Smooth muscle cell (in vitro differentiated cells): ENCODE measurements around the gene OGFR. TPM values are rescaled to one million over a fixed set of nuclear protein-coding genes. Genes with fewer than 3 reads are reported as not detected.
A peak's percentile ranks its signal among the peaks of the same experiment; 100 is the strongest.
"Not testable (repeated sequence)": the region's sequence is repeated elsewhere in the genome, so short reads cannot be mapped to it uniquely, and the experiment has no call there.

ENCODE experiments used
- DNase-seq: peaks from one replicate; lab custom pipeline; 2025; ENCODE audit not compliant: unreplicated experiment; lab: John Stamatoyannopoulos, UW
- H2AFZ ChIP-seq: fragments of 200-600 bp; sonication (generic); 2 replicates; pipeline ENCODE4 v1.6.0; 2016; ENCODE audit warnings: antibody characterized with exemption, low read depth, mild to moderate bottlenecking
- H3F3A ChIP-seq: fragments of 200-600 bp; sonication (generic); 2 replicates; pipeline ENCODE4 v1.6.0; 2017; ENCODE audit warnings: antibody characterized with exemption, low read depth
- H3K27ac ChIP-seq: fragments of 200-600 bp; sonication (generic); 2 replicates; pipeline ENCODE4 v1.5.1; 2016; ENCODE audit warnings: low read depth, mild to moderate bottlenecking
- H3K27me3 ChIP-seq: fragments of 200-600 bp; sonication (generic); 2 replicates; pipeline ENCODE4 v1.6.1; 2016; ENCODE audit warnings: low read depth, mild to moderate bottlenecking
- H3K36me3 ChIP-seq: fragments of 200-600 bp; sonication (generic); 2 replicates; pipeline ENCODE4 v1.5.1; 2016; ENCODE audit warnings: low read depth
- H3K4me1 ChIP-seq: fragments of 200-600 bp; sonication (generic); 2 replicates; pipeline ENCODE4 v1.5.1; 2016; ENCODE audit warnings: low read depth
- H3K4me2 ChIP-seq: fragments of 200-600 bp; sonication (generic); 2 replicates; pipeline ENCODE4 v1.6.0; 2016; ENCODE audit warnings: mild to moderate bottlenecking
- H3K4me3 ChIP-seq: fragments of 200-600 bp; sonication (generic); 2 replicates; pipeline ENCODE4 v1.5.1; 2016; ENCODE audit warnings: mild to moderate bottlenecking
- H3K79me2 ChIP-seq: fragments of 200-600 bp; sonication (generic); 2 replicates; pipeline ENCODE4 v1.6.0; 2016; ENCODE audit warnings: low read depth, mild to moderate bottlenecking
- H3K9ac ChIP-seq: fragments of 200-600 bp; sonication (generic); 2 replicates; pipeline ENCODE4 v1.6.0; 2016; ENCODE audit warnings: low read depth
- H3K9me3 ChIP-seq: fragments of 200-600 bp; sonication (generic); replicated peaks from 2 replicates; pipeline ENCODE4 v1.5.1; 2016; ENCODE audit warnings: low read depth
- H4K20me1 ChIP-seq: fragments of 200-600 bp; sonication (generic); 2 replicates; pipeline ENCODE4 v1.6.0; 2016; ENCODE audit warnings: low read depth
- WGBS: methylation state at CpG from one replicate; pipeline ENCODE4 v1.1.7; 2016; ENCODE audit warnings: low lambda C conversion rate; 5-methylcytosine and 5-hydroxymethylcytosine counted together
- polyA plus RNA-seq: library from polyadenylated mRNA; unstranded; fragments of >200 nt; fragmentation: Nextera tagmentation; extraction: Ambion mirVana; gene quantifications from 2 replicates; pipeline ENCODE4 v1.2.1, GENCODE V29; 2016
- total RNA-seq: library from RNA; depleted of rRNA; stranded (reverse); fragments of >200 nt; gene quantifications from 2 replicates; pipeline ENCODE4 v1.2.3, GENCODE V29; 2014
- TF ChIP-seq, protein P1 (sequence below): fragments of 200-600 bp; sonication (generic); IDR thresholded peaks from 2 replicates; pipeline ENCODE4 v1.5.1; 2017; ENCODE audit warnings: borderline replicate concordance, mild to moderate bottlenecking, antibody characterized with exemption; ENCODE audit not compliant: insufficient read depth, poor library complexity, severe bottlenecking

Gene OGFR
- total and polyA plus RNA-seq, 2 experiments from 2014 or later: 24.4 to 53.2 TPM

DNA sequence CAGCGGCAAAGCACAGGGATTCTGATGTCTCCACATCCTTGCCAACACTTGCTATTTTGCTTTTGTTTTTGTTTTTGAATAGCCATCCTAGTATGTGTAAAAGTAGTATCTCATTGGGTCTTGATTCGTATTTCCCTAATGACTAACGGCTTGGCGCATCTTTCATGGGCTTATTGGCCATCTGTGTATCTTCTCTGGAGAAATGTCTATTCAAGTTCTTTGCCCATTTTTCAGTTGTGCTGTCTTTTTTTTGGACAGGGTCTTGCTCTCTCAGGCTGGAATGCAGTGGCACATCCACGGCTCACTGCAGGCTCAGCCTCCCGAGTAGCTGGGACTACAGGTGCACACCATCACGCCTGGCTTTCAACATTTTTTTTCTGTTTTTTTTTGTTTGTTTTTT, 39.5 kb downstream of the OGFR start:
- Histone ChIP-seq H3K9ac (no peak overlapping the region), H3K27ac (no peak overlapping the region), H2AFZ (no peak overlapping the region), H3K9me3 (no peaks in the 10 kb centered on the region), H3K36me3 (peaks cover 2% of the 10 kb centered on the region), H3K79me2 (no peaks in the 10 kb centered on the region), H3K4me1 (no peaks in the 10 kb centered on the region), H3F3A (no peaks in the 10 kb centered on the region), H3K27me3 (no peaks in the 10 kb centered on the region), H3K4me2 (no peak overlapping the region), H3K4me3 (no peak overlapping the region), H4K20me1 (no peaks in the 10 kb centered on the region)
- DNase-seq: no peak
- WGBS: 93% methylated on average over 7 of the region's 7 CpGs
- TF ChIP-seq, protein P1, sequence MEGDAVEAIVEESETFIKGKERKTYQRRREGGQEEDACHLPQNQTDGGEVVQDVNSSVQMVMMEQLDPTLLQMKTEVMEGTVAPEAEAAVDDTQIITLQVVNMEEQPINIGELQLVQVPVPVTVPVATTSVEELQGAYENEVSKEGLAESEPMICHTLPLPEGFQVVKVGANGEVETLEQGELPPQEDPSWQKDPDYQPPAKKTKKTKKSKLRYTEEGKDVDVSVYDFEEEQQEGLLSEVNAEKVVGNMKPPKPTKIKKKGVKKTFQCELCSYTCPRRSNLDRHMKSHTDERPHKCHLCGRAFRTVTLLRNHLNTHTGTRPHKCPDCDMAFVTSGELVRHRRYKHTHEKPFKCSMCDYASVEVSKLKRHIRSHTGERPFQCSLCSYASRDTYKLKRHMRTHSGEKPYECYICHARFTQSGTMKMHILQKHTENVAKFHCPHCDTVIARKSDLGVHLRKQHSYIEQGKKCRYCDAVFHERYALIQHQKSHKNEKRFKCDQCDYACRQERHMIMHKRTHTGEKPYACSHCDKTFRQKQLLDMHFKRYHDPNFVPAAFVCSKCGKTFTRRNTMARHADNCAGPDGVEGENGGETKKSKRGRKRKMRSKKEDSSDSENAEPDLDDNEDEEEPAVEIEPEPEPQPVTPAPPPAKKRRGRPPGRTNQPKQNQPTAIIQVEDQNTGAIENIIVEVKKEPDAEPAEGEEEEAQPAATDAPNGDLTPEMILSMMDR: no peak

GRCh38 chr20:62845416-62846160, 41.0 kb downstream of the OGFR start:
- DNase-seq: no peak
- Histone ChIP-seq H3K9ac (peak overlapping the region; percentile 13), H3K79me2 (no peaks in the 10 kb centered on the region)

DNA sequence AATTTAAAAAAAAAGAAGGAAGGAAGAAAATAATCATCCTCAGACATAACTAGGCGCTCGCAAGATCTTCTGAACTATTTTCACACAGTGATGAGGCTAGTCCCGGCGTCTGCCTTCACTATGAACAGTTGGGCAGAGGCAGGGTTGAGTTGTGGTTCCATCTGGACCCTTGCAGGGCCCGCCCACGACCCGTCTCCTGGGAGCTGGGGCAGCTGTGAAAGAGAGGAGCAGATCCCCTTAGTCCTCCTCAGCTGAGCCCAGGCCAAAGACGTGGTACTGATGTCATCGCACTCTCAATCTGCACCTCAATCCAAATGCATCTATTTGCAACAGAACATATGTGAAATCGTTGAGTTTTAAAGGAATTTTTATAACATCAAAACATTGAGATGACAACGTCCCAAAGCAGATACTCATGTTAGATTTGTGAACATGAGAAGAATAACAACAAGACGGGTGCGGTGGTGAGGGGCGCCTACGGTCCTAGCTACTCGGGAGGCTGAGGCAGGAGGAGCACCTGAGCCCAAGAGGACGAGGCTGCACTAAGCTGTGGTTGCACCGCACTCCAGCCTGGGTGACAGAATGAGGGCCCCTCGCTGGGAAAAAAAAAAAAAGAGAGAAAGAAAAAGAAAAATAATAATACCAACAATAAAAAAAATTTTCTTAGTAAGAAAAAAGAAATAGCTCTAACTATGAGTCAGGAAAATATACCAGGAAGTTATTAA, 41.7 kb downstream of the OGFR start:
- no peaks in the 10 kb centered on the region for H3K4me1 ChIP-seq
- TF ChIP-seq, protein P1: no peak
- 80% methylated on average over 19 of the region's 19 CpGs for WGBS
- peaks cover 10% of the 10 kb centered on the region for H4K20me1 ChIP-seq
- no peak overlapping the region for H2AFZ ChIP-seq
- no peaks in the 10 kb centered on the region for H3K27me3 ChIP-seq
- H3F3A ChIP-seq: no peaks in the 10 kb centered on the region
- H3K9me3 ChIP-seq: no peaks in the 10 kb centered on the region
- H3K4me3 ChIP-seq: no peak overlapping the region
- H3K79me2 ChIP-seq: no peaks in the 10 kb centered on the region
- DNase-seq: no peak
- H3K36me3 ChIP-seq: peaks cover 2% of the 10 kb centered on the region
- H3K9ac ChIP-seq: peak overlapping the region; percentile 13
- H3K4me2 ChIP-seq: peak overlapping the region; percentile 6
- H3K27ac ChIP-seq: peak overlapping the region; percentile 75

More at GRCh38 chr20:62845416-62846160, 41.0 kb downstream of the OGFR start:
- H3F3A ChIP-seq: no peaks in the 10 kb centered on the region
- peak overlapping the region; percentile 75 for H3K27ac ChIP-seq
- H3K36me3 ChIP-seq: peaks cover 2% of the 10 kb centered on the region
- WGBS: 78% methylated on average over 16 of the region's 16 CpGs
- no peak overlapping the region for H2AFZ ChIP-seq
- no peak overlapping the region for H3K4me3 ChIP-seq
- H3K4me2 ChIP-seq: peak overlapping the region; percentile 6
- H3K27me3 ChIP-seq: no peaks in the 10 kb centered on the region
- no peaks in the 10 kb centered on the region for H3K9me3 ChIP-seq
- peaks cover 2% of the 10 kb centered on the region for H4K20me1 ChIP-seq
- TF ChIP-seq, protein P1: no peak
- H3K4me1 ChIP-seq: no peaks in the 10 kb centered on the region

DNA sequence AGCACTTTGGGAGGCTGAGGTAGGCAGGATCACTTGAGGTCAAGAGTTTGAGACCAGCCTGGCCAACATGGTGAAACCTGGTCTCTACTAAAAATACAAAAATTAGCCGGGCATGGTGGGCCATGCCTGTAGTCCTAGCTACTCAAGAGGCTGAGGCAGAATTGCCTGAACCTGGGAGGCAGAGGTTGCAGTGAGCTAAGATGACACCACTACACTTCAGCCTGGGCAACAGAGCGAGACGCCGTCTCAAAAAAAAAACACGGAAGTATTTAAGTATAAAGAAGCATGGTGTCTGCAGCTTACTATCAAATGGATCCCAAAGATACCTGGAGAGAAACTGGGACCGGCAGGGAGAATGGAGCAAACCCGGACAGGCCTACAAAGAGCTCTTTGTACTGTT, 44.3 kb downstream of the OGFR start:
- not testable (repeated sequence) for H3K27ac ChIP-seq, H3K27me3 ChIP-seq, H3K9me3 ChIP-seq, H3K9ac ChIP-seq, DNase-seq, H3F3A ChIP-seq, H3K4me3 ChIP-seq, H3K4me1 ChIP-seq, H3K79me2 ChIP-seq, H3K36me3 ChIP-seq, H2AFZ ChIP-seq, H3K4me2 ChIP-seq
- H4K20me1 ChIP-seq: peaks cover 21% of the 10 kb centered on the region
- 96% methylated on average over 7 of the region's 7 CpGs for WGBS
